H1 (cell line): ENCODE data around the gene DLG4. TPM values are rescaled to one million over a fixed set of nuclear protein-coding genes. Genes with fewer than 3 reads are reported as not detected.

ENCODE experiments used
- CTCF ChIA-PET: fragments of 300-600 bp; sonication (Branson Sonifier 250); formaldehyde crosslinking; loops from one replicate; lab custom pipeline; 2021; ENCODE audit not compliant: partially characterized antibody; lab: Charles Lee
- POLR2A ChIA-PET: fragments of 300-600 bp; sonication (Branson Sonifier 250); formaldehyde crosslinking; loops from one replicate; lab custom pipeline; 2021; ENCODE audit warnings: inconsistent platforms; ENCODE audit not compliant: partially characterized antibody; lab: Charles Lee
- DNase-seq, 2 experiments: peaks; one replicate each; pipeline versions ENCODE4 v3.0.0 to v3.0.0-alpha.2; 2010 to 2022; ENCODE audit warnings: low spot score in 2 of 2, low read depth in 1 of 2, mixed read lengths in 1 of 2
- FAIRE-seq: peaks from 2 replicates; lab custom pipeline; 2011; peaks lifted over from hg19 to GRCh38; lab: Jason Lieb, UNC
- H2AFZ ChIP-seq: 2 replicates; pipeline ENCODE4 v1.8.1; 2012; ENCODE audit warnings: low read length, inconsistent platforms
- H2AK5ac ChIP-seq: 2 replicates; pipeline ENCODE4 v1.6.1; 2013; ENCODE audit warnings: low read depth, low read length
- H2BK120ac ChIP-seq: replicated peaks from 2 replicates; pipeline ENCODE3; 2013; ENCODE audit warnings: low read depth, low read length, inconsistent platforms
- H2BK12ac ChIP-seq: 2 replicates; pipeline ENCODE4 v1.6.1; 2013; ENCODE audit warnings: low read depth, low read length
- H2BK15ac ChIP-seq: 2 replicates; pipeline ENCODE4 v1.6.1; 2013; ENCODE audit warnings: low read length
- H2BK20ac ChIP-seq: 2 replicates; pipeline ENCODE4 v1.6.1; 2013; ENCODE audit warnings: low read length
- H2BK5ac ChIP-seq: 2 replicates; pipeline ENCODE4 v1.6.1; 2013; ENCODE audit warnings: low read depth, low read length
- H3K14ac ChIP-seq: 2 replicates; pipeline ENCODE4 v1.6.1; 2013; ENCODE audit warnings: inconsistent platforms; ENCODE audit not compliant: insufficient read length
- H3K18ac ChIP-seq: 2 replicates; pipeline ENCODE4 v1.6.1; 2013; ENCODE audit warnings: low read length; ENCODE audit errors: extremely low read depth
- H3K23ac ChIP-seq: 2 replicates; pipeline ENCODE4 v1.6.1; 2013; ENCODE audit warnings: inconsistent platforms; ENCODE audit not compliant: insufficient read length
- H3K23me2 ChIP-seq: 2 replicates; pipeline ENCODE4 v1.6.1; 2013; ENCODE audit warnings: low read depth, low read length
- H3K27ac ChIP-seq: 2 replicates; pipeline ENCODE4 v1.6.1; 2011; ENCODE audit warnings: low read depth, low read length, inconsistent platforms
- H3K27me3 ChIP-seq, 4 experiments: replicated peaks in 1 of 4; 1 replicate in 1 of 4; 2 replicates in 3 of 4; pipeline versions ENCODE4 v1.6.1 to v1.8.1; 2011 to 2013; ENCODE audit warnings: low read length in 3 of 4, mild to moderate bottlenecking in 3 of 4, inconsistent platforms in 2 of 4, mixed read lengths in 2 of 4, moderate library complexity in 1 of 4; ENCODE audit not compliant: control insufficient read depth in 3 of 4, insufficient read depth in 3 of 4; ENCODE audit errors: extremely low read depth in 1 of 4
- H3K36me3 ChIP-seq, 4 experiments: 2 replicates each; pipeline versions ENCODE4 v1.6.1 to v1.8.1; 2011 to 2013; ENCODE audit warnings: mild to moderate bottlenecking in 4 of 4, low read length in 3 of 4, moderate library complexity in 2 of 4, control low read depth in 1 of 4, inconsistent platforms in 1 of 4; ENCODE audit not compliant: insufficient read depth in 4 of 4, control insufficient read depth in 2 of 4
- H3K4ac ChIP-seq: replicated peaks from 2 replicates; pipeline ENCODE3; 2013; ENCODE audit warnings: low read length, low read depth, mixed read lengths, inconsistent platforms; ENCODE audit not compliant: insufficient read length
- H3K4me1 ChIP-seq, 4 experiments: replicated peaks in 1 of 4; 1 replicate in 1 of 4; 2 replicates in 3 of 4; pipeline versions ENCODE4 v1.6.1 to v1.8.1; 2011 to 2013; ENCODE audit warnings: low read length in 3 of 4, inconsistent platforms in 2 of 4, mixed read lengths in 1 of 4; ENCODE audit not compliant: insufficient read depth in 4 of 4, control insufficient read depth in 3 of 4
- H3K4me2 ChIP-seq, 2 experiments: 2 replicates each; pipeline versions ENCODE4 v1.6.1 to v1.8.1; 2011 to 2013; ENCODE audit warnings: low read depth in 2 of 2, low read length in 2 of 2, control low read depth in 1 of 2, inconsistent platforms in 1 of 2, mild to moderate bottlenecking in 1 of 2; ENCODE audit not compliant: insufficient read depth in 1 of 2
- H3K4me3 ChIP-seq, 4 experiments: fragments of 200-600, 300-600 bp in 1 of 4; sonication (generic), shearing (Covaris generic), sonication (Bioruptor Twin) in 1 of 4; 2 replicates each; pipeline versions ENCODE4 v1.5.1 to v1.8.1; 2011 to 2016; ENCODE audit warnings: low read length in 4 of 4, low read depth in 3 of 4, control low read depth in 2 of 4, inconsistent platforms in 2 of 4, mild to moderate bottlenecking in 2 of 4, mixed read lengths in 1 of 4, moderate library complexity in 1 of 4; ENCODE audit not compliant: insufficient read depth in 2 of 4; ENCODE audit errors: extremely low read depth in 1 of 4
- H3K56ac ChIP-seq: replicated peaks from 2 replicates; pipeline ENCODE3; 2013; ENCODE audit warnings: low read depth, mild to moderate bottlenecking, mixed read lengths, low read length, inconsistent platforms; ENCODE audit not compliant: insufficient read length
- H3K79me1 ChIP-seq: 2 replicates; pipeline ENCODE4 v1.6.1; 2013; ENCODE audit warnings: low read depth, low read length, control low read depth
- H3K79me2 ChIP-seq, 2 experiments: 2 replicates each; pipeline versions ENCODE4 v1.6.1 to v1.8.1; 2012 to 2013; ENCODE audit warnings: low read length in 2 of 2, mild to moderate bottlenecking in 2 of 2, inconsistent platforms in 1 of 2; ENCODE audit not compliant: insufficient read depth in 2 of 2, control insufficient read depth in 1 of 2
- H3K9ac ChIP-seq, 4 experiments: replicated peaks in 1 of 4; 1 replicate in 1 of 4; 2 replicates in 3 of 4; pipeline versions ENCODE4 v1.6.1 to v1.8.1; 2011 to 2013; ENCODE audit warnings: low read depth in 3 of 4, low read length in 3 of 4, control low read depth in 2 of 4, mild to moderate bottlenecking in 2 of 4, moderate library complexity in 2 of 4, inconsistent platforms in 1 of 4; ENCODE audit errors: extremely low read depth in 1 of 4
- H3K9me3 ChIP-seq, 2 experiments: 2 replicates each; pipeline versions ENCODE4 v1.6.1 to v1.8.1; 2012 to 2013; ENCODE audit warnings: mild to moderate bottlenecking in 2 of 2, moderate library complexity in 2 of 2, control low read depth in 1 of 2, inconsistent platforms in 1 of 2, low read depth in 1 of 2, low read length in 1 of 2, mixed read lengths in 1 of 2; ENCODE audit not compliant: insufficient read depth in 2 of 2
- H4K20me1 ChIP-seq, 2 experiments: replicated peaks in 1 of 2; 2 replicates each; pipeline versions ENCODE3 to v1.8.1; 2011 to 2013; ENCODE audit warnings: inconsistent platforms in 2 of 2, low read length in 2 of 2, mild to moderate bottlenecking in 1 of 2; ENCODE audit not compliant: insufficient read depth in 2 of 2, control insufficient read depth in 1 of 2
- H4K5ac ChIP-seq: 2 replicates; pipeline ENCODE4 v1.6.1; 2013; ENCODE audit warnings: low read length, low read depth, mixed read lengths, inconsistent platforms; ENCODE audit not compliant: insufficient read length
- H4K8ac ChIP-seq: 2 replicates; pipeline ENCODE4 v1.8.0; 2013; ENCODE audit warnings: mild to moderate bottlenecking, moderate library complexity, low read length, inconsistent platforms; ENCODE audit not compliant: insufficient read depth; ENCODE audit errors: extremely low read depth
- H4K91ac ChIP-seq: replicated peaks from 2 replicates; pipeline ENCODE3; 2013; ENCODE audit warnings: low read length, mixed read lengths, inconsistent platforms; ENCODE audit not compliant: insufficient read length
- ASH2L ChIP-seq: fragments of 200-600, 300-600 bp; sonication (generic); IDR thresholded peaks from one replicate; pipeline ENCODE4 v1.7.1; 2017; ENCODE audit warnings: low read length
- ATF2 ChIP-seq: IDR thresholded peaks from 2 replicates; pipeline ENCODE4 v1.6.1; 2012; ENCODE audit warnings: low read length, inconsistent platforms
- BCL11A ChIP-seq, 2 experiments: IDR thresholded peaks; one replicate each; pipeline ENCODE4 v1.6.1; 2011; ENCODE audit warnings: low read depth in 2 of 2, low read length in 2 of 2, mild to moderate bottlenecking in 2 of 2
- CREB1 ChIP-seq: IDR thresholded peaks from 2 replicates; pipeline ENCODE4 v1.6.1; 2012; ENCODE audit warnings: inconsistent platforms
- HDAC2 ChIP-seq, 2 experiments: fragments of 300-600 bp in 1 of 2; sonication (generic) in 1 of 2; IDR thresholded peaks; 2 replicates each; pipeline ENCODE4 v1.6.1; 2011 to 2012; ENCODE audit warnings: low read depth in 2 of 2, low read length in 2 of 2, mild to moderate bottlenecking in 2 of 2, moderate library complexity in 2 of 2, borderline replicate concordance in 1 of 2, inconsistent platforms in 1 of 2
- MAFK ChIP-seq: IDR thresholded peaks from 2 replicates; pipeline ENCODE4 v1.6.1; 2012; ENCODE audit warnings: low read depth, mild to moderate bottlenecking, improper control_type of control experiment, low read length
- RAD21 ChIP-seq, 2 experiments: IDR thresholded peaks in 1 of 2; conservative IDR thresholded peaks in 1 of 2; 2 replicates each; pipeline ENCODE4 v1.6.1; 2011; ENCODE audit warnings: low read depth in 2 of 2, low read length in 2 of 2, improper control_type of control experiment in 1 of 2, inconsistent platforms in 1 of 2, mild to moderate bottlenecking in 1 of 2, moderate library complexity in 1 of 2
- SRF ChIP-seq: IDR thresholded peaks from 2 replicates; pipeline ENCODE4 v1.6.1; 2011; ENCODE audit warnings: mild to moderate bottlenecking, low read depth, low read length, moderate library complexity
- TAF7 ChIP-seq: optimal IDR thresholded peaks from 2 replicates; pipeline ENCODE3; 2011; ENCODE audit warnings: low read depth, mild to moderate bottlenecking, inconsistent platforms, low read length, moderate library complexity, borderline replicate concordance
- ZNF274 ChIP-seq: IDR thresholded peaks from 2 replicates; pipeline ENCODE4 v1.7.0; 2012; ENCODE audit warnings: low read length, borderline replicate concordance; ENCODE audit errors: extremely low read depth
- WGBS, 2 experiments: shearing (Covaris generic) in 1 of 2; methylation state at CpG; one replicate each; pipeline versions ENCODE4 v1.1.6 to v1.1.7; 2013 to 2015; ENCODE audit warnings: low lambda C conversion rate in 2 of 2, mixed read lengths in 2 of 2, inconsistent platforms in 1 of 2, low coverage in 1 of 2, missing lambda C conversion rate in 1 of 2; ENCODE audit not compliant: insufficient replicate concordance in 2 of 2, insufficient coverage in 1 of 2, insufficient read length in 1 of 2; ENCODE audit errors: extremely low coverage in 1 of 2, missing lambda C conversion rate in 1 of 2; 5-methylcytosine and 5-hydroxymethylcytosine counted together
- polyA plus RNA-seq, 7 experiments: library from polyadenylated mRNA; depleted of rRNA in 3 of 7; stranded (reverse) in 5 of 7; unstranded in 2 of 7; fragments of >200 nt in 5 of 7; fragments of 200-250 nt in 2 of 7; gene quantifications; 1 replicate in 5 of 7; 2 replicates in 1 of 7; 4 replicates in 1 of 7; pipeline versions ENCODE4 v1.2.1 to v1.2.3, GENCODE V29; 2011 to 2013; ENCODE audit warnings: missing spikeins in 2 of 7, mixed read lengths in 2 of 7
- total RNA-seq: library from RNA; stranded (reverse); fragmentation: NEBNext Ultra II Directional; extraction: Animal tissue kit (Norgen Biotek cat#: 25700); gene quantifications from 2 replicates; pipeline ENCODE4 v1.2.1, GENCODE V29; 2021

DLG4 gene
- total and polyA plus RNA-seq, 2 of the 8 experiments (the other 6 are each of a cell fraction or from before 2014, with no cell fraction given): 18.9 to 45.9 TPM

DNA sequence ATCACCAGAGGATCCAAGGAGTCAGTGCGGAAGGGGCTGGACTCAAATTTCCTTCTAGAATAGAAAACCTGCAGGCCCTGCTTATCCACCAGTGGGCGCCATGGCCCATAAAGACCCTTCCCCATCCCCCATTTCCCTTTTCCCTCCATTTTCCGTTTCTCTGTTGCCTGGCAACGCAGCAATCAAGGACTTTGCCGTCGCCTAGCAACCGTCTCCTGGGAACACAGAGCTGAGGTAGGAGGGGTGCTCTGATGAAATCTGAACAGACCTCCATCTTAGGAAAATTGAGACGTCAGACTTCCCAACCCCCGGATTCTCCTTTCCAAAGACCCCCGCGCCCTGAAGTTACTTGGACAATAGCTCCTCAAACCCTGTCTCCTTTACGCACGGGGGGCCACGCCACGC lies 5.7 kb downstream of the DLG4 start:
- 1% methylated on average over 15 of the region's 15 CpGs; no CpG with 5 or more reads in 1 of the 2 experiments for WGBS, 2 experiments
- ChIA-PET POLR2A (interaction anchor here (0.7 to 3.7 kb wide), 21 partner anchors 8 to 190 kb away, joined by 3 to 22 read pairs (median 4); partner anchors contain the start of genes CLDN7, CTDNEP1, DVL2 and ELP5), CTCF (interaction anchor here (0.6 to 2.1 kb wide), 13 partner anchors 11 to 172 kb away, joined by 3 to 16 read pairs (median 3); partner anchors contain the start of genes DVL2, GABARAP, PHF23 and SLC16A11)
- no peaks in the 10 kb centered on the region for H3K27me3 ChIP-seq
- H3K14ac ChIP-seq: no peak overlapping the region
- H4K20me1 ChIP-seq: no peaks in the 10 kb centered on the region
- H2BK15ac ChIP-seq: no peak overlapping the region
- no peak overlapping the region for H2BK120ac ChIP-seq
- H3K23ac ChIP-seq: no peak overlapping the region
- H2BK20ac ChIP-seq: no peak overlapping the region
- DNase-seq (peak; percentile 92 to 95), FAIRE-seq (peak; percentile 99)
- no peak overlapping the region for H2AK5ac ChIP-seq
- H3K79me1 ChIP-seq: peaks cover 6% of the 10 kb centered on the region; the same call in 1 of the 2 replicates
- H4K91ac ChIP-seq: no peak overlapping the region
- peak overlapping the region; percentile 69 to 87 for H3K4me2 ChIP-seq
- H3K27ac ChIP-seq: peak overlapping the region; percentile 86
- 0 out of 2 replicates have a peak overlapping the region, but pooled peaks have one; percentile 50 for H2BK12ac ChIP-seq
- no peaks in the 10 kb centered on the region for H3K36me3 ChIP-seq
- H4K8ac ChIP-seq: no peak overlapping the region
- H3K79me2 ChIP-seq: peaks cover 0 to 49% of the 10 kb centered on the region in 2 experiments; a peak in 2 of 4 replicates
- H3K18ac ChIP-seq: no peak overlapping the region; the same call in 1 of the 2 replicates
- H3K4me3 ChIP-seq: peak overlapping the region; percentile 26 to 68 (median 46); a peak in 6 of 8 replicates
- peak overlapping the region; percentile 52; the same call in 1 of the 2 replicates for H2BK5ac ChIP-seq
- no peak overlapping the region for H2AFZ ChIP-seq
- no peak overlapping the region for H4K5ac ChIP-seq
- H3K56ac ChIP-seq: no peak overlapping the region
- H3K4me1 ChIP-seq: peaks cover 9 to 50% (median 29%) of the 10 kb centered on the region in 4 experiments
- H3K9ac ChIP-seq: peak overlapping the region in 2 of 4 experiments; percentile 66 to 71; a peak in 4 of 7 replicates
- H3K23me2 ChIP-seq: peaks cover 26% of the 10 kb centered on the region; the same call in 1 of the 2 replicates
- H3K4ac ChIP-seq: no peak overlapping the region
- no peaks in the 10 kb centered on the region for H3K9me3 ChIP-seq
- TF ChIP-seq CREB1 (no peak; the same call in 1 of the 2 replicates), ASH2L (peak; percentile 25), ATF2 (peak; percentile 86; the same call in 1 of the 2 replicates), BCL11A (IDR thresholded peaks at IDR 0.05; ENCODE audit: low read depth in 2 of 2, low read length in 2 of 2) (no peak), HDAC2 (IDR thresholded peaks at IDR 0.05; ENCODE audit: borderline replicate concordance in 1 of 2, low read depth in 2 of 2, low read length in 2 of 2) (no peak), ZNF274 (no peak), SRF (peak; percentile 21; the same call in 1 of the 2 replicates), MAFK (no peak), TAF7 (no peak), RAD21 (IDR thresholded peaks at IDR 0.05 in 1 of 2, conservative IDR thresholded peaks at IDR 0.05 in 1 of 2; ENCODE audit: low read depth in 2 of 2, low read length in 2 of 2) (peak; percentile 53 to 63)
